GM18520 (cell line): Measurements from ENCODE around the gene CDA.

ENCODE experiments used
- ATAC-seq: cut with Tn5 transposase; IDR thresholded peaks from one replicate; pipeline ENCODE4 v1.9.1; 2021; ENCODE audit not compliant: unreplicated experiment

CDA gene

DNA sequence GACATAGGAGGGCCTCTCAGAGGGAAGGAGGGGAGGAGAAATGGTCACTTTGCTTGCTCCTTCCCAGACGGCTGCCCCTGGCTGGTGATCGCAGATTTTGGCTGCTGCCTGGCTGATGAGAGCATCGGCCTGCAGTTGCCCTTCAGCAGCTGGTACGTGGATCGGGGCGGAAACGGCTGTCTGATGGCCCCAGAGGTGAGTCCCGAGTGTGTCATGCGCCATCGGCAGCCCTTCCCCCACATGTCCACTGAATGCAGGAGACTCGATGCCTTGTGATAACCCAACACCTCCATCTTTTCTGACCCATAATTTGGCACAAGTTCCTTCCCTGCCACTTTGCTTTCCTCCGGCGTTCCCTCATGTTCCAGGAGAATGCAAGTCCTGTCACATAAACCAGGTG is 59.5 kb downstream of the CDA start:
- no peak for ATAC-seq

DNA sequence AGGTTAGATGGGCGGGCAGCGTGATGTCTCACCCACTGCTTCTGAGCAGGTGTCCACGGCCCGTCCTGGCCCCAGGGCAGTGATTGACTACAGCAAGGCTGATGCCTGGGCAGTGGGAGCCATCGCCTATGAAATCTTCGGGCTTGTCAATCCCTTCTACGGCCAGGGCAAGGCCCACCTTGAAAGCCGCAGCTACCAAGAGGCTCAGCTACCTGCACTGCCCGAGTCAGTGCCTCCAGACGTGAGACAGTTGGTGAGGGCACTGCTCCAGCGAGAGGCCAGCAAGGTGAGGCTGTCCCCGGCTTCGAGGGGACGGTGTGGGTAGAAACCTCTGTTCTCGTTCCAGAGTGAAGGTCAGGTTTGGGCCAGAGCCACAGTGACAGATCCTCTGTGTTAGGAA is 60.0 kb downstream of the CDA start:
- no peak for ATAC-seq

DNA sequence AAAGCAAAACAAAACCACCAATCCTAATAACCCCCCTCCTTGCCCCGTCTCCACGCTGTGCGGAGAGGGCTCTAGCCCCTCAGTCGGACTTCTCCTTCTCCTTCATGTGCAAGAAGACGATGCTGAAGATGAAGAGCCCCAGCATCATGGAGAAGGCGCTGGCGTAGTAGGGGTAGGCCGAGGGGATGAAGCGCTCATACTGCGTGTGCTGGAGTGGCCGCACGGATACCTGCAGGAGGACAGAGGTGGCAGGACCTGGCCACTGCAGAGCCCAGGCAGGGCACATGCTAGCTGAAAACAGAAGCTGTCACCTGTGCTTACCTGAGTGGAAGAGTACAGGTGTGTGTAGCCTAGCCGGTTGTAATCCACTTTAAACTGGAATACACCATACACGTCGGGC is 63.4 kb downstream of the CDA start:
- ATAC-seq = no peak

DNA sequence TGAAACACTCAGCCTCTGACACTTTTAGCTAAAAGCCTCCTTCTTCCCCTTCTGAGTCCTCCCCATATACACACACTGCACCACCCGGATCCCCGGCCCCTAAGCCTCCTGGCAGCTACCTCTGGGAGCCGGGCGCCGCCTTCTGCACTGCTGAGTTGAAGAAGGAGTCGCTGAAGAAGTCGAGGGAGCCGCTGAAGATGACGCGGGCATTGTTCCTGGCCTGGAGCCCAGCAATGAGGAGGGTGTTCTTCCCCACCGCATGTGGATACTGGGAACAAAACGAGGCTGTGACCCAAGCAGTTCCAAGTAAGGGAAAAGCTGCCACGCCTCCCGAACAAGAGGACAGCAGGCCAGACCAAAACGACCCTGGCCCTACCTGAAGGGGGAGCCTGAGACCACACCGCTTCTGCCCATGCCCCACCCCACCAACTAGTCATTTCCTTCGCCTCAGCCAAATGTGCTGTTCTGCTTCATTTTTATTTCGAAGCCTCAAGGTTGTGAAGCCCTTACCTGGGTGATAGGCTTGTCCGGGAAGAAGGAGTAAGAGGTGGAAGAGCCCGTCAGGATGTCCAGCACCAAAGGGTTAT is 65.3 kb downstream of the CDA start:
- ATAC-seq = no peak

DNA sequence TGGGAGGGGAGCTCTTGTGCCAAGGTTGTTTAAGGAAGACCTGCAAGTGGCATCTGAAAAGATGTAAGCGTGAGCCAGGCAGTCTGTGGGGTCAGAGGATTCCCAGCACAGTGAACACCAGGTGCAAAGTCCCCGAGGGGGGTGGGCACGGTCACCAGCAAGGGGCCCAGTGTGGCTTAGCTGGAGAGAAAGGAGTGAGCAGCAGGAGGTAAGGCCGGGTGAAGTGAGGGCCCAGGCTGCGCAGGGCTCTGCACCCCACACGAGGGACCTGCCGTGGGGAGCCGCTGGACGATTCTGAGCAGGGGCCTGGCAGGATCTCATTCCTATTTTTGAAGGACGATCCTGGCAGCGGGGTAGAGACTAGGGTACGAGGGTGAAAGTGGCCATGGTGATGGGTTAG is 68.1 kb downstream of the CDA start:
- no peak for ATAC-seq

DNA sequence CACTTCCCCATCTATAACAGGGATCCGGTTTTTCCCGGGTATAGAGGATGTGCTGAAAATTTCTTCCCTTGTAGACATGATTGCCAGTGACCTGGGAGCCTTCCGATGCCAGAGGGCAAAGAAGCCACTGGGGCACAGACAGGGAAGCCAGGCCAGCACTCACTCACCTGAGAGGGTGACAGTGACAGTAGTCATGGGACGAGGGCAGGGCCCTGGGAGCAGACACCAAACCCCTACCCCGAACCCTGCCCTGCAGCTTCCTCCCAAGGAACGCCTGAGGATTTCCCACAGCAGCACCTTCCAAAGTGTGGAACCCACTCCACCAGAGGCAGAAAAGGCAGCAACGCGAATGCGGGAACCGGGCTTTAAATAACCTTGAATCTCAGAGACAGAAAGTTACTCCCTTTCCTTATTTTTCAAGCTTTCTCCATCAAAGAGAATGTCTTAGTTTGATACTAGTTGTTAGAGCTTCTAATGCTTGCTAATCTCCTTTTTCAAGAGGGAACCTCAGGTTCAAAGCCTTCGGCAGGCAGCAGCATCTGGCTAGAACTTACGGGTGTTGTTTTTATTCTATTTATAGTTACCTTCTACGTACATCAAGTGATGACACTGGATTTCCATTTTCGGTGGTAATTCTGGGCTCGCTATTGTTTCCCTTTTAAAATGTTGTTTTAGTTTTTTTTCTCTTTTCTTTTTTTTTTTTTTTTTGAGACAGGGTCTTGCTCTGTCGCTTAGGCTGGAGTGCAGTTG is 69.4 kb downstream of the CDA start:
- no peak for ATAC-seq

DNA sequence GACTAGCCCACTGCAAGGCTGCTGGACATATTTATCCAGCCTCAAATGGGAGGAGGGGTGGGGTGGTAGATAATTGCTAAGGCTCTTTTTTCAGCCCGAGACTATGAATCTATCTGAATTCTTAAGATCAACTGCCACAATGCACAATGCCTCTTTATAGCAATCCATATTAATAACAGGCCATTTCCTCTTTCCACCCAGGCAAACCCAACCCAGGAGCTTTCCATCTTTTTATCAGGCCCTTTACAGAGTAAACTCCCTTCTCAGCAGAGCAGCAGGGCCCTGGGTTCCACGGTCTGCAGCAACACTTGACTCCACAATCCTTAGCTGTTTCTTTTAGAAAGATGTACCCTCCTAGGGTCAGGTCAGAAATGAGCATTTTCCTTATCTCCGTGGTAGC is 71.5 kb downstream of the CDA start:
- no peak for ATAC-seq

DNA sequence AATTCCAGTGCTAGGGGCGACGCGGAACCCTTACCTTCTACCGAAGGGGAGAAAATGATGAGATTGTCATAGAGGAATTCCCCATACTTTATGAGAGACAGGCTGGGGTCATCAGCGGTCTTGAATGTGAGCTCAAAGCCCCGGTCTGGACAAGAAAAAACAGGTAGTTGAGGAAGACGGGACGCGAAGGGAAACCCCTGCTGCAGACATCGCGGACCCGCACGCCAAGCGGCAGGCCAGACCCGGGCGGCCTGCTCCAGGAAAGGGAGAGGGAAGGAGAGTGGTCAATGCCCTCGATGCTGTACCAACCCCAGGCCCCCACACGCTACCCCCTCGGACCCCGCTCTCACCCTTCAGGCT is 71.9 kb downstream of the CDA start:
- ATAC-seq = no peak

DNA sequence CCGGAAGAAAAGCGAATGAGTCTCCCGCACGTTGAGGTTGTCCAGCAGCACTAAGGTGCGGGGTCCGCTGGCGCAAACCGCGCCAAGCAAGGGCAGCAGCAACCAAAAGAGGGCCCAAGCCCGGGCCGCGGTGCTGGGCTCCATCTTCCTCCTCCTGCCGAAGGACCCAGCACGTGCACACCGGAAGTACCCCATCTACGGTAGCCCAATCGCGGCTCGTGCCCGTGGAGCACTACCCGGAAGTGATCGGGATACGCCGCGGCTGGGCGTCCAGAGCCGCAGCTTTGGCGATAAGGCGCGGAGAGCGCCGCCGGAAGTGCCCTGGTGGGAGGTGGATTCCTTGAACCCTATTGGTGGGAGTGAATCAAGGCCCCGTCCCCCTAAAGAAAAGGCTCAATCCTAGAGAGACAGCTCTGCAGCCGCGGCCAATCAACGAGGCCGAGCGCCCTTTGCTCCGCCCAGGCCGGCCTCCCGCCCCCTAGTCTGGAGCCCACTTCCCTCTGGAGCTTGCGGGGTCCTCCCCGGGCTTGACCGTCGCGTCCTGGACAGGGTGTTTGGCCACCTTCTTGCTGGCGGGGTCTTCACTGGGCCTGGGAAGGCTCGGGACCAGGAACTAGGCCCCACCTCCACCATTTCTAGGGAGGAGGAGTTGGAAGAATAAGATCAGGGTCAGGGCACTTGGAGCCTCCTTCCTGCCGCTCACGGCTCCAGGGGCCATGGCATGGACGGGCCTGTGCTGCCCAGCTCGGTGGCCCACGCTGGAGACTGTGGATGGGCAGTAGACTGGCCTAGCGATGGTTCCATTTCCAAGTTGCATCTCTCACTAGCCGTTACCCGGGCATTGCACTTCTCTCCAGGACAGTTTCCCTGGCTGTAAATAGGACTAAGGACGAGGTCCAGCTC is 72.6 kb downstream of the CDA start, which contains the start of gene DDOST:
Gene DDOST (minus strand): TSS at position 163 of the 903 bp plus-strand sequence. CDS start 19 bp downstream, at position 144.
- peak; percentile 92 for ATAC-seq

DNA sequence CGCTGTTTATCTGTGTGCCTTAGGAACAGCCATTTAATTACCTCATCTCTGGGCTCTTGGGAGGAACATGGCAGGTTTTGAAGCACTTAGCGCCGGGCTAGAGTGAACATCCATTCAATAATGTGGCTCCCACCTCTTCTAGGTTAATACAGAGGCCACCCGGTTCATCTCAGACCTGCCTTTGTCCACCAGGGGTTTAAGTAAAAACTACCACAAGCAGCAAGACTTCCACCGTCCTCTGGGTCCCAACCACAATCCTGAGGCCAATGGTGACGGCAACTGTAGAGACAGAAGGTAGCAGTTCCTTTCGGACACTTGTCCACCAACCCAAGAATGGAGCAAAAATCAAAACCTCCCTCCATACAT is 73.2 kb downstream of the CDA start:
- ATAC-seq = no peak

DNA sequence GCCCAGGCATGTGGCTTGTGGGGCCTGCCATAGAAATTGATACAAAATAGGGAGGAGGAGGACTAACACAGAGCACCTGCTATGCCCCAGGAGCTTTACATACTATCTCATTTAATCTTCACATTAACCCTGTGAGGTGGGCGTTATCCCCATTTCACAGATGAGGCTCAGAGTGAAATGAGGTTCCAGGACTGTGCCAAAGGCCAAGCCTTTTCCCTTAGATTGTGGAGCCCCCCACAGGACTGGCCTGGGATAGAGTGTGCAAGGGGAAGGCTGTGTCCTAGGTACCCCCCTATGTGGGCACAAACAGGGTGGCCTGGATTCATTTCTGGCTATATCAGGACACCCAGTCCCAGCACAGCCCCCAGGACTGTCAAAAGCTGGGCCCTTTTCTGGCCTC is 74.5 kb downstream of the CDA start:
- no peak for ATAC-seq

DNA sequence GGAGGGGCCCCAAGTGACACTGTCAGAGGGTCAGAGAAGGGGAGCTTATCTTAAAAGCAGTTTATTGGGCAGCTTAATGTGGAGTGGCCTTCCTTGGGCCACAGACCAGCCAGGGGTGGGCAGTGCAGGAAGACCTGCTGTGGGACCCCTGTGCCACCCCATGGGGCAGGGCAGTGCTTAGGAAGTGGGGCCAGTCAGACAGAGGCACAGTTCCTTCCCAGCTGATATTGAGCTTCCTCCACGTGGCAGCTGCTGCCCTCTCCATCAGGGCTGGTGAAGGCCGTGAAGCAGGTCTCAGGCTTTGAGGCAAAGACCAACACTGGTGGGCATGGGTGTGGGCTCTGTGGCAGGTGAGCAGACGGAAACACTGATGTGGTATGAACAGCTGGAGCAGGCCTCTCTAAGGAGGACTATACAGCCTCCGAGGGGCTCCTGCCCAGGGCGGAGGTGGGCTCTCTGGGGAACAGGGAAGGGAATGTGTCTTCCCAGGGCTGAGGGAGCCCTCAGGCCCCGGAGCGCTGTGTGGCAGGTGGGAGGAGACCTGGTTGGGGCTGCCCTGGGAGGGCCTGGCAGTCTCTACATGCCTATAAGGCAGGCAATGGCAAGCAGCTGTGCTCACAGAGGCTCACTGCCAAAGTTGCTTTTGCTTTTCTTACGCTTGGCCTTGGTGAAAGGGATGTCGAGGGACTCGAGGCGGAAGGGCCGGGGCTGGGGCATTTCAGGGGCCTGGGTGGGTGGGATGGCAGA is 75.2 kb downstream of the CDA start:
- no peak for ATAC-seq

DNA sequence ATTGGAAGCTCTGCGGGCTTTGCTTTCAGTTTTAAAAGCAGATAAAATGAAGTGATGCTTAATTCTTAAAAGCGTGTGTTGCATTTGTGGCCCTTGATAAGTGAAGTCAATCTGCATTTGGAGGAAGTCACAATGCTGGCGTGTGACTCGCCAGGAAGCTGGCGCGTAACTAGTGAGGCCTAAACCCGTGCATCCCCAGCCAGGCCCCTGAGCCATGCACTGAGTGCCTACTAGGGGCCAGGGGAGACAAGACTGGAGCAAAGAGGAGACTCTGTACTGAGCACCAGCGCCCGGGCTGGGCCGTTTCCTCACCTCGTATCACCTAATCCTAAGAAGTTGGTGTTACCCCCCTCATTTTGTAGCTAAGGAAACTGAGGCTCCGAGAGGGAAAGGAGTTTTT is 76.8 kb downstream of the CDA start:
- no peak for ATAC-seq

DNA sequence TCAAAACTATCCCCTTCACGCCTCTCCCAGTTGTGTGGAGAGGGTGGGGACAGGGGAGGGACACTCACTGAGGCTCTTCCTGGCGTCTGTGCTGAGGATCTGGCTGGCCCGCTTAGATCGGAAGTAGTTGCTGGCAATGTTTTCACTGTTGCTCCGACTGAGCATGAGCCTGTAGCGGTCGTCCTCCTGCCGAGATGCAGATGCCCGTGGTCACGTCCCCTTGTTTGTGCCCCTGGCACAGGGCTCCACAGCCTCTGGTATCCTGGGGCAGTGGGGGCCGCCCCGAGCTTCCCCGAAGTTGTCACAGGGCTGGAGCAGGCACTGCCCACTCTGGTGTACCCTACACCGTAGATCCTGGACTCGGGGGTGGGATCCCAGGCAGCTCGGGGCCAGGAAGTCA is 77.2 kb downstream of the CDA start:
- ATAC-seq = no peak

DNA sequence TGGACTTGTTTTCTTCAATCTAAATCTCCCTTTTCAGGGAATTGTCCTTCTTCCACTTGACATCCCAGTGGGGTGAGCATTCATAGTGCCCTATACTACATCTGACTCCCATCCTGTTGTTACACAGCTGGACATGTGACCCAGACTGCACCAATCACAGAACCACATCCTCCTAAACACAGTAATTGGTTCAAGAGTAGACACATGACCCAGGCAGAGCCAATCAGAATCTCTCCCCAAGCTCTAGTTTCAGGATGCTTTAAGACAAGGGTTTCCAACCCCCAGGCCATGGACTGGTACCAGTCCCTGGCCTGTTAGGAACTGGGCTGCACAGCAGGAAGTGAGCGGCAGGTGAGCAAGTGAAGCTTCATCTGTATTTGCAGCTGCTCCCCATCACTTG is 77.9 kb downstream of the CDA start:
- no peak for ATAC-seq
